M059J (cell line): ENCODE measurements around the gene PCIF1. TPM values are rescaled to one million over a fixed set of nuclear protein-coding genes. Genes with fewer than 3 reads are reported as not detected.
"Not testable (repeated sequence)": the region's sequence is repeated elsewhere in the genome, so short reads cannot be mapped to it uniquely, and the experiment has no call there.

Experiments used
- DNase-seq: peaks from one replicate; pipeline ENCODE4 v3.0.0-alpha.2; 2012; ENCODE audit warnings: low read depth
- total RNA-seq: library from RNA; depleted of rRNA; stranded (reverse); fragments of >200 nt; shearing (Covaris generic); gene quantifications from 2 replicates; pipeline ENCODE4 v1.2.3, GENCODE V29; 2014

Gene PCIF1
- total RNA-seq, 1 experiment from 2014 or later: 14.5 TPM

- peak; percentile 52 for DNase-seq
Measured at GRCh38 chr20:45924391-45925261, 9.9 kb upstream of the PCIF1 start.

- DNase-seq: no peak
Measured at GRCh38 chr20:45925821-45926506, 8.5 kb upstream of the PCIF1 start.

- no peak for DNase-seq
Measured at GRCh38 chr20:45926731-45927070, 7.8 kb upstream of the PCIF1 start.

GRCh38 chr20:45927071-45927878 is 7.2 kb upstream of the PCIF1 start:
- DNase-seq: no peak

GRCh38 chr20:45931680-45932079 is 2.8 kb upstream of the PCIF1 start:
- not testable (repeated sequence) for DNase-seq

- DNase-seq: peak; percentile 71
Measured at GRCh38 chr20:45933266-45934045, 1.0 kb upstream of the PCIF1 start.

- peak; percentile 45 for DNase-seq
Measured at GRCh38 chr20:45934046-45934585, 367 bp upstream of the PCIF1 start.

GRCh38 chr20:45935416-45936046 is 1.0 kb downstream of the PCIF1 start:
- no peak for DNase-seq

- peak; percentile 61 for DNase-seq
Measured at GRCh38 chr20:45937765-45938164, 3.3 kb downstream of the PCIF1 start.

- no peak for DNase-seq
Measured at GRCh38 chr20:45938727-45939438, 4.4 kb downstream of the PCIF1 start.

- no peak for DNase-seq
Measured at GRCh38 chr20:45940053-45940452, 5.6 kb downstream of the PCIF1 start.

- DNase-seq: no peak
Measured at GRCh38 chr20:45940469-45940868, 6.0 kb downstream of the PCIF1 start.

- DNase-seq: no peak
Measured at GRCh38 chr20:45943613-45944012, 9.1 kb downstream of the PCIF1 start.

- peak; percentile 77 for DNase-seq
Measured at GRCh38 chr20:45944151-45944964, 9.9 kb downstream of the PCIF1 start.

GRCh38 chr20:45944965-45945677 is 10.6 kb downstream of the PCIF1 start:
- DNase-seq: no peak

- DNase-seq: peak; percentile 69
Measured at GRCh38 chr20:45945678-45946148, 11.2 kb downstream of the PCIF1 start.

GRCh38 chr20:45946149-45946970 is 11.9 kb downstream of the PCIF1 start:
- DNase-seq: peak; percentile 83
